GM18511 (cell line): ENCODE data around the gene TMEM200A.
"Not testable (repeated sequence)": the region's sequence is repeated elsewhere in the genome, so short reads cannot be mapped to it uniquely, and the experiment has no call there.

Experiments
- ATAC-seq: cut with Tn5 transposase; IDR thresholded peaks from one replicate; pipeline ENCODE4 v1.9.1; 2021; ENCODE audit warnings: mild to moderate bottlenecking, moderate library complexity; ENCODE audit not compliant: unreplicated experiment

TMEM200A gene

DNA sequence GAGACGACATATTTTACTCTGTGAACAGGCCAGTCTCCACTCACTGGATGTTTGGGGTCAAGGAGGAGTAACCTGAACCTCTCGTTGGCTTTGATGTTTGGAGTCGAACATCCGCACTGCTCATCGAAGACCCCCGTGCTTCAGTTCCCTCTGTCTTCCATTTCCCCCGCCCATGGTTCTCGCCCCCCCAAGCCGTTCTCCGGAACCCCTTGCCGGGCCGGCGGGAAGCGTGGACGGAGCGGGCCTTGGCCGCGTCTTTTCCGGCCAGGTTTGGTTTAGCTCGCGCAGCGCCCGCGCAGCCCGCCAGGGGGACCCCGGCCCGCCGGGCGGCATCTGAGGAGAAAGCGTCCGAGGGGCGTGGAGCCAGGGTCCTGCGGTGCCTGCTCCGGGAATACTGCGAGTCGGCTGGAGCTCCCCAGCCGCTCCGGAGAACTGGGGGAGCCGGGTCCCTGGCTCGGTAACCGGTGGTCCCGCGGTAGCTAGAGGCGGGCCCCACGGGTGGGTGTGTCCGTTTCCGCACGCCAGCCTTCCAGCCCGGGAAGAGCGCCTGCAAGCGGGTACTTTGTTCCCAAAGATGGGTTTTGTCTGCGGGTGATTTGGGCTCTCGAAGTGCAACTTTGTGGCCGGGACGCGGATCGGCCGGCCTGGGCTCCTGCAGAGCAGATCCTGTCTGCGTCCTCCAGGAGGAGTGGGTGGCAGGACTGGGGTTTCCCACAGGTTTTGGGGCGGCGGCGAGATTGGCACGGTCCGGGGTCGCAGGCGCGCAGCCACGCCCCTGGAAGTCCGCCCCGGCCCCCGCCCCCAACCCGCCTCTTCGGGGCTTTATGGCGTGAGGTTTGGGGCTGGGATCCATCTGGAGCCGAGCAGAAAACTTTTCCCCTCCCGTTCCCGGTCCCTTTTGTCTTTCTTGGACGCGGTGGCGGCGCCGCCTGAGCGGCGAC, at the start of gene TMEM200A:
Gene TMEM200A (plus strand): TSS at position 852 of the 941 bp plus-strand sequence. CDS start 74,406 bp downstream, outside the sequence.
- ATAC-seq = peak; percentile 52

DNA sequence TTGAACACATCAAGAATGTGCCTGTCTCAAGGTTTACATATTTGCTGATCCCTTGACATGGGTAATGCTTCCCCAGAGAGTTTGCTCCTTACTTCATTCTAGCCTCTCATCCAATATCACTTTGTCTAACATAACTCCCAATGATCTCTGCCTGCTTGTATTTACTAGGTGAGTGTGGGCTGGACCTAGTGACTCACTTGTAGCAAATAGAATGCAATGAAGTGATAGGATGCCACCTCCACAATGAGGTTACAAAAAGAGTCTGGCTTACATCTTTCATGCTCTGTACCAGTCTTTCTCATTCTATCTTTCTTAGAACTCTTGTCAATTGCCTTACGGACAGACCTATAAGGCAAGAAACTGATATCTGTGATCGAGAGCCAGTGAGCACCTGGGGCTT, 44.9 kb upstream of the TMEM200A start:
- no peak for ATAC-seq

- ATAC-seq = peak; percentile 52
These were observed 43.0 kb upstream of the TMEM200A start for GRCh38 chr6:130322673-130323268.

- no peak for ATAC-seq
These were observed 41.2 kb upstream of the TMEM200A start for GRCh38 chr6:130324657-130325056.

DNA sequence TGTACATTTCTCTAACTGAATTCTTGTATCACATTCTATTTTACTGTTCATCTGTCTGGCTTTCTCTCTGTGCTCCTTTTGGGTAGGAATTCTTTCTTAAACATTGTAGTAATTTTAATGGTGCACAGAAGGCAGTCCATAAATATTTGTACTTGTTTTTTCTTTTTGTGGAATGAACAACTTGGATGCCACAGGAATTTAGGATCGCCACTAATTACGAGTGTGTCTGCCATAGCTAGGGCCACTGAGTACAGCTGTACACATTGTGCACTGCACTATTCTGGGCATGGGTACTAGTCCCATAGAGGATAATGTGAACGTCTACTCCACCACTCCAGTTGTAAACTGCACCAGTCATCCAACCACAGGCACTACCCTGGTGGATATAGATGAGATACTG, 39.3 kb upstream of the TMEM200A start:
- no peak for ATAC-seq

DNA sequence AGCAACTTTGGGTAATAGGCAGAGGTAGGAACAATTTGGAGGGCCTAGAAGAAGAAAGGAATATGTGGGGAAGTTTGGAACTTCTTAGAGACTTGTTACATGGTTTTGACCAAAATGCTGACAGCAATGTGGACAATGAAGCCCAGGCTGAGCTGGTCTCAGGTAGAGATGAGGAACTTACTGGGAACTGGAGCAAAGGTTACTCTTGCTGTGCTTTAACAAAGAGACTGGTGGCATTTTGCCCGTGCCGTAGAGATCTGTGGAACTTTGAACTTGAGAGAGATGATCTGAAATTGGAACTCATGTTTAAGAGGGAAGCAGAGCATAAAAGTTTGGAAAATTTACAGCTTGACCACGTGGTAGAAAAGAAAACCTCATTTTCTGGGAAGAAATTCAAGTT, 28.3 kb upstream of the TMEM200A start:
- ATAC-seq = no peak

- ATAC-seq = not testable (repeated sequence)
These were observed 19.5 kb upstream of the TMEM200A start for GRCh38 chr6:130346324-130346723.

GRCh38 chr6:130354322-130354721, 11.5 kb upstream of the TMEM200A start:
- ATAC-seq = no peak

GRCh38 chr6:130355572-130355971, 10.2 kb upstream of the TMEM200A start:
- no peak for ATAC-seq

- no peak for ATAC-seq
These were observed 8.4 kb upstream of the TMEM200A start for GRCh38 chr6:130357436-130357835.

GRCh38 chr6:130359736-130360135, 6.1 kb upstream of the TMEM200A start:
- ATAC-seq = no peak

DNA sequence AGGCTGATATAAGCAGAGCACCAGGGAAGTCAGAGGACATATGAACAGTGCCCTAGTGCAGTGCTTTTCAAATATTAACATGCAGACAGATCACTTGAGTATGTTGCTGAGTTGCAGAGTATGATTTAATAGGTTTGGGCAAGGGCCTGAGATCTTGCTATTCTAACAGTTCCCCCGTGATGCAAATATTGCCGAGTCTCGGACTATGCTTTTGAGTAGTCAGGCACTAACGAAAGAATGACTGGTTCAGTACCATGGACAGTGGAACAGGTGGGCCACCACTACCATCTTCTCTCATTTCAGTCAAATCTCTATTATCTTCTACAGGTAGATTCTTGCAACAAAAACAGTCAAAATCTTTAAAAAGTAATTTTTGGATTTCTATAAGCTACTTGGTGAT, 3.7 kb upstream of the TMEM200A start:
- no peak for ATAC-seq

DNA sequence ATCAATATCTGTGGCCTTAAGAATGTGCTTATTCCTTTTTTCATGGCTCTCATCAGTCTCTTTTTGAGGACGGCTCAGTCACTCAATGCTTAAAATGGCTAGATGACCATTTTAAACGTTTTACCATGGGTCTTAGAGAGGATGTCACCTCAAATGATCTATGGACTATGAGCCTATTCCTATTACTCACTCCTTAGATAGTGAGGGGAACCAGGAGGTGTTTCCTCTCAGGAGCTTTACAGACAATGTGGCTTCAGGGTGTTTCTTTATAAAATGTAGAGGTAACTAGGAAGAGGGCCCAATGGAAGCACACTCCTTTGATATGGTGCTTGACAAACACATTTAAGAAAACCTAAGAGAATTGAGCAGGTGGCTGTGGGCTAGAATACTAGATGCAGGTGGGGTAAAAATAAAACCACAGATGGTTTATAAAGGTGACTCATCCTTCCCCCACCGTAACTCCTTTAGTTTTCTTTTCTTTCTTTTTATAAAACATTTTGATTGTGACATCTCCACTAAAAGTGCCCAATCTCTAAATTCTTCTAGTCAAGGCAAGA, 1.5 kb upstream of the TMEM200A start:
- ATAC-seq = no peak

- ATAC-seq = peak; percentile 31
These were observed 539 bp downstream of the TMEM200A start for GRCh38 chr6:130366107-130367005.

DNA sequence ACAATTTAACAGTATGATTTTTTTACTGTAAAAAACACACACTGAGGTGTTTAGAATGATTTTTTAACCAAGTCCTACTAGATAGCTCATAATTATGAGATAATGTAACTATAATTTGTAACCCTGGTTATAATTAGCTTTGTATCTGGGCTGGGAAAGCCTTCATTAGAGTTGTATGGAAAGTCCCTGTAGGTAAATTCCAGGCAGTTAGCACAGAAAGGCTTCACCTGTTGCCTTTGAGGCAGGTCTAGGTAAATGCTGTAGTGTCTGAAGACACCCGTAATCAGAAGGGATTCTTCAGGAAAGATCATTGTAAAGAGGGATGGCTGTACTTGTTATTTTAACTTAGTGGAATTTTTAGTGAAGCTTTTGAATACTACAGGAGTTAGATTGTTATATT, 1.9 kb downstream of the TMEM200A start:
- no peak for ATAC-seq

DNA sequence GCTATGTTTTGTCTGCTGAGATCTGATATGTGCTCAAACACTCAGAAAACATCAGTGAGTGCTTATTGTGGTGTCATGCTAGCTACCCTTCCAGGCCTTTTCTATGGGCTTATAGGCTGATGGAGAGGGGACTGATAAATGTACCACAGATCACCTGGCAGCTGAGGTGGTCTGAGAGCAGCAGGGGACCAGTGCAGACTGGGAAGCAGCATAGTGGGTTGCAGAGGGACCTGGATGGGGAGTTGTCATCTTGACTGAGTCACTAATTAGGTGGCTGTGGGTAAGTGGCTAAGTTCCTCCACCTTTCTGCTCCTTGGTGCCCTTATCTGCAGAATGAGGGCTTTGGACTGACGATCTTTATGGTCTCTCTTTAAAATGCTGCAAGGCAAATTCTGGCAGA, 2.8 kb downstream of the TMEM200A start:
- no peak for ATAC-seq

- no peak for ATAC-seq
These were observed 4.0 kb downstream of the TMEM200A start for GRCh38 chr6:130369831-130370230.

- no peak for ATAC-seq
These were observed 6.2 kb downstream of the TMEM200A start for GRCh38 chr6:130371921-130372420.

DNA sequence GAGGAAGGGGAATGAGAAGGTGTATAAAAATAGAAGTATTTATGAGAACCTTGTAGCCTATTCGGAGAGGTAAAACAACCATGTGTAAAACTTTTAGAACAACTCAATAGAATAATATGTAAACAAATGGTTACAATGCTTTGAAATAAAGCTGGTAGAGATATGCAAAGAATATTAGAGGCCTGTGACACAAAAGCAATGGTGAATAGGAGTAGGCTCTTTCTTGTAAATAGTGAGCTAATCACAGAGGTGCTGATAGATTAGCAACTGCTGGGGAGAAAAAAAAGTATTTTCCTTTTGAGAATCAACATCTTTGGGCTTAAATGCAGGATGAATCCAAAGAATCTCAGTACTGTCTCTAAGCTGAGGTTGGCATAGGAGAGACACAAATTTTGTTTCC, 7.0 kb downstream of the TMEM200A start:
- ATAC-seq = no peak

DNA sequence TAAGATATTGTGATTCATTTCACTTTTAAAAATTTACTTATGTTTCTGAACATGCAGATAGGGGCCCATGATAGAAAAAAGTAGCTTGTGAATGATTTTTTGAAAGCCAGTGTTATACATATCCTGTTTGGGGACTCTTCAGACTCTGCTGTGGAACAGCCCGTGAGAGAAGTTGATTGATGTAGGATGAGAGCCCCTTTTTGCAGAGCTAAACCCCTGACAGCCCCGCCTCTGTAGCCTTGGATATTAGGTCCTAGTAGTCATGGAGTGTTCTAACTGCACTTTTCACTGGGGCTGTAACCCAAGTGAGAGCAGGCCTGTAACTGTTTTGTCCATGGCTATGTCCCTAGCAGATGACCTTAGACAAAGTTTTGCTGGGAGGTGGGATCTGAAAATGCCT, 8.2 kb downstream of the TMEM200A start:
- no peak for ATAC-seq

- ATAC-seq = no peak
These were observed 11.1 kb downstream of the TMEM200A start for GRCh38 chr6:130376936-130377335.
